ENCODE data around the gene TVP23C. TPM values are rescaled to one million over a fixed set of nuclear protein-coding genes. Genes with fewer than 3 reads are reported as not detected.

The TVP23C gene
- total and polyA plus RNA-seq, 2 of the 8 experiments (the other 6 are each of a cell fraction or from before 2014, with no cell fraction given): 2.9 to 9.6 TPM

DNA sequence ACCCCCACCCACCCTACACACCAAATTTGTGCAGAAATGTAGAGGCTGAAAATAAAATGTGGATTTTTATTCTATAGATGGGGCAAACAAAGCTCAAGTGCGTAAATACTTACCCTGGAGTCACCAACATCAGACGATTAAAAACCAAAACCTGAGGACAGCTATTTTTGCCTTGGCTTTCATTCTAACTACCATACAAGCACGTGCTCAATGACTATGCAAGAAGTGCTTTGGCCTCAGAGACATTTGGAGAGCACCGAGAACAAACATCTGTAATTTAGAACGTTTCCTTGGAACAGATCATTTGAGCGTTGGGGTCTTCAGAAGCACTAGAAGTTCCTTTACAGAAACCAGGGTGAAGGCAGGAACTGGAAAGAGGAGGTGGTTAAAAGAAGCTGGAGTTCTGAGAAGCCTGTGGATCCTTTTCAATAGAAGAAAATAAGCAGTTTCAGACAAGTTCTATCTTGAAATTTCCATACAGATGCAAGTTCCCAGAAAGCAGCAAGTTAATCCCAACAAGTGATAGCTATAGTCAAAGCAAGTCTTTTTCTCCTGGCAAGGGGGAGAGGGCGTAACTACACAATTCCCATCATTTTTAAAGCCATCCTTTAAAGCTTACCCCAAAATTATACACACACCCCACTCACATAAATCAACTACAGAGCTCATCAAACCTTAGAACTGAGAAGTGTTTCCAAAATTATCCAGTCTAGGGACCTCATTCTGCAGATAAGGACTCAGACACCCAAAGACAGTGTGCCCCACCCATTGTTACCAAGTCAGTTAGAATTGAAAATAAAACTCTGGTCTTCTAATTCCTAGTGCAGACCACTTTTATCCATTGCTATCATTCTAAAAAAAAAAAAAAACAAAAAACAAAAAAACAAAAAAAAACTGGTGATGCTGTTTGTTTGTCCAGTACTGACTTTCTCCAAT is 66.3 kb downstream of the TVP23C start (continued):
- TF ChIP-seq, protein P1, sequence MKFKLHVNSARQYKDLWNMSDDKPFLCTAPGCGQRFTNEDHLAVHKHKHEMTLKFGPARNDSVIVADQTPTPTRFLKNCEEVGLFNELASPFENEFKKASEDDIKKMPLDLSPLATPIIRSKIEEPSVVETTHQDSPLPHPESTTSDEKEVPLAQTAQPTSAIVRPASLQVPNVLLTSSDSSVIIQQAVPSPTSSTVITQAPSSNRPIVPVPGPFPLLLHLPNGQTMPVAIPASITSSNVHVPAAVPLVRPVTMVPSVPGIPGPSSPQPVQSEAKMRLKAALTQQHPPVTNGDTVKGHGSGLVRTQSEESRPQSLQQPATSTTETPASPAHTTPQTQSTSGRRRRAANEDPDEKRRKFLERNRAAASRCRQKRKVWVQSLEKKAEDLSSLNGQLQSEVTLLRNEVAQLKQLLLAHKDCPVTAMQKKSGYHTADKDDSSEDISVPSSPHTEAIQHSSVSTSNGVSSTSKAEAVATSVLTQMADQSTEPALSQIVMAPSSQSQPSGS (IDR thresholded peaks at IDR 0.05; ENCODE audit: low read length): no peak
- TF ChIP-seq SIN3A (conservative IDR thresholded peaks at IDR 0.05 in 1 of 2, IDR thresholded peaks at IDR 0.05 in 1 of 2; ENCODE audit: low read depth in 1 of 2, low read length in 2 of 2): no peak
